Calu3 (cell line): Measurements from ENCODE around the gene CAMSAP1. TPM values are rescaled to one million over a fixed set of nuclear protein-coding genes. Genes with fewer than 3 reads are reported as not detected.

Experiments used
- BruUV-seq: library from RNA; stranded (reverse); fragments of 400-500 nt; replicated peaks from 2 replicates; lab custom pipeline; 2021; lab: Mats Ljungman, UMichigan
- CTCF ChIA-PET: fragments of 300-600 bp; sonication (Branson Sonifier 250); formaldehyde crosslinking; loops from one replicate; lab custom pipeline; 2022; ENCODE audit warnings: antibody characterized with exemption; lab: Charles Lee
- DNase-seq: peaks from one replicate; pipeline ENCODE4 v3.0.0; 2022
- H3K27ac Mint-ChIP-seq: one replicate; pipeline ENCODE4 v1.8.0; 2022; ENCODE audit warnings: mixed read lengths; ENCODE audit not compliant: unreplicated experiment
- H3K27me3 Mint-ChIP-seq: one replicate; pipeline ENCODE4 v1.8.0; 2022; ENCODE audit warnings: mixed read lengths; ENCODE audit not compliant: unreplicated experiment
- H3K36me3 Mint-ChIP-seq: one replicate; pipeline ENCODE4 v1.8.0; 2022; ENCODE audit warnings: mild to moderate bottlenecking, moderate library complexity, mixed read lengths; ENCODE audit not compliant: insufficient read depth, unreplicated experiment
- H3K4me1 Mint-ChIP-seq: one replicate; pipeline ENCODE4 v1.8.0; 2022; ENCODE audit warnings: mild to moderate bottlenecking, low read depth, mixed read lengths; ENCODE audit not compliant: unreplicated experiment
- H3K4me3 Mint-ChIP-seq: one replicate; pipeline ENCODE4 v1.8.0; 2022; ENCODE audit warnings: mild to moderate bottlenecking, low read depth, moderate library complexity, mixed read lengths; ENCODE audit not compliant: unreplicated experiment
- H3K9me3 Mint-ChIP-seq: one replicate; pipeline ENCODE4 v1.8.0; 2022; ENCODE audit warnings: low read depth, mixed read lengths; ENCODE audit not compliant: unreplicated experiment
- CTCF ChIP-seq: fragments of 200-600 bp; IDR thresholded peaks from one replicate; pipeline ENCODE4 v1.8.0; 2022; ENCODE audit warnings: antibody characterized with exemption; ENCODE audit not compliant: unreplicated experiment
- intact Hi-C: fragments of 100-400 bp; cut with micrococcal nuclease; formaldehyde crosslinking; loops from one replicate; pipeline ENCODE4 v1.10.0; 2022; ENCODE audit not compliant: unreplicated experiment
- total RNA-seq: library from RNA; stranded (reverse); gene quantifications from 2 replicates; pipeline ENCODE4 v1.2.3, GENCODE V29; 2022

The CAMSAP1 gene
- total RNA-seq, 1 experiment from 2014 or later, result 28.1 TPM

DNA sequence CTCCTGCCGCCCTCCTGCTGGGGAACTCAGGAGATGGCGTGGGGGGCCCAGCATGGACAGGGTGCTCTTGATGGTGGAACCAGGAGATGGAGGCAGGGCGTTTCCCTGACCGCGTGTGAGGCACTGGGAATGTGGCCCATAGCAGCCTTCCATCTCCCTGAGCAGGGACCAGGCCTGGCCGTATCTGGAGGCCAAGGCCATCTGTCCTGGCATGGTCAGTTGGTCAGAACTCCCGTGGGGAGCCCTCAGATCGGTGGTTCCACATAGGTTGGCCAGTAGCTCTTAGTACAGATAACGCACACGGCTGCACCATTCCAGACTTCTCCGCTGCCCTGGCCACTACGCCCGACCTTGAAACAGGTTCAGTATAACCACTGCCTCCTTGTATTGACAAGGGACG is 127.8 kb downstream of the CAMSAP1 start:
- intact Hi-C loops, result no loop called here
- Mint-ChIP-seq H3K4me3 (no peak overlapping the region), H3K27me3 (peaks cover 38% of the 10 kb centered on the region), H3K9me3 (no peaks in the 10 kb centered on the region), H3K27ac (no peak overlapping the region), H3K4me1 (no peaks in the 10 kb centered on the region), H3K36me3 (no peaks in the 10 kb centered on the region)
- CTCF ChIA-PET, result no interaction called here
- no peak for DNase-seq
- no peak for TF ChIP-seq CTCF
- BruUV-seq, result no TSS peak

DNA sequence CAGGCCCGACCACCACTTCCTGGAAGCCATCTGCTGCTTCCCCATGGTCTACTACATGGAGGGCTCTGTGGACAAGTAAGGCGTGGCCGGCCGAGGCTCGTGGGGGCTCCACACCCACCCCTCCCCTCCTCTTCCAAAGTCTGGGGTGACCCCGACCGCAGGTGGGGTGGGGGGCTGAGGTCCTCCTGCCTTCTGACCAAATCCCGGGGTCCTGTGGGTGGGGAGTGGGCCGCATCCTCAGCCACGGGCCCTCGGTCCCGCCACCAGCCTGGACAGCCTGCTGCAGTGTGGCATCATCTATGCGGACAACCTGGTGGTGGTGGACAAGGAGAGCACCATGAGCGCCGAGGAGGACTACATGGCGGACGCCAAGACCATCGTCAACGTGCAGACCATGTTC is 128.9 kb downstream of the CAMSAP1 start:
- no peak for DNase-seq
- no peaks in the 10 kb centered on the region for H3K36me3 Mint-ChIP-seq
- no peaks in the 10 kb centered on the region for H3K9me3 Mint-ChIP-seq
- no peak overlapping the region for H3K27ac Mint-ChIP-seq
- H3K4me3 Mint-ChIP-seq, result no peak overlapping the region
- H3K27me3 Mint-ChIP-seq, result peaks cover 36% of the 10 kb centered on the region
- no peaks in the 10 kb centered on the region for H3K4me1 Mint-ChIP-seq
- intact Hi-C loops, result no loop called here
- TF ChIP-seq CTCF, result no peak
- no TSS peak for BruUV-seq
- CTCF ChIA-PET, result no interaction called here

DNA sequence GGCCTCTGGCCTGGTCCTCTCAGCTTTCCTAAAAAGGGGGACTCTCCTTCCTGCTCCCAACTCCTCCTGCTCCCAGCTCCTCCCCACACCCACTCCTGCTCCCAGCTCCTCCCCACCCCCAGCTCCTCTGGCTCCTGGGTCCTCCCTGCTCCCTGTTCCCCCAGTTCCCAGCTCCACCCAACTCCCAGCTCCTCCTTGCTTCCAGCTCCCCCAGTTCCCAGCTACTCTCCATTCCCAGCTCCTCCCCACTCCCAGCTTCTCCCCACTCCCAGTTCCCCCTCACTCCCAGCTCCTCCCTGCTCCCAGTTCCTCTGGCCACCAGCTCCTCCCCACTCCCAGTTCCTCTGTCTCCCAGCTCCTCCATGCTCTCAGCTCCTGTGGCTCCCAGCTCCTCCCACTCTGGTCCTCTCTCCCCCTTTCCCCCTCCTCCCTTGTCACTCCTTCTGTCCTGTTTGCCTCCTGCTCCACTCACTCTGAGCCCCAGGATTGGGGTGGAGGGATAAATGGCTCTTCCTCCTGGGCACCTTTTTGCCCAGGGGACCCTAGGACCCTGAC is 129.6 kb downstream of the CAMSAP1 start:
- CTCF ChIA-PET, result no interaction called here
- no peak overlapping the region for H3K4me3 Mint-ChIP-seq
- H3K9me3 Mint-ChIP-seq, result no peaks in the 10 kb centered on the region
- BruUV-seq, result no TSS peak
- peaks cover 29% of the 10 kb centered on the region for H3K27me3 Mint-ChIP-seq
- no peak for TF ChIP-seq CTCF
- H3K36me3 Mint-ChIP-seq, result no peaks in the 10 kb centered on the region
- H3K4me1 Mint-ChIP-seq, result no peaks in the 10 kb centered on the region
- intact Hi-C loops, result no loop called here
- no peak overlapping the region for H3K27ac Mint-ChIP-seq
- DNase-seq, result no peak

DNA sequence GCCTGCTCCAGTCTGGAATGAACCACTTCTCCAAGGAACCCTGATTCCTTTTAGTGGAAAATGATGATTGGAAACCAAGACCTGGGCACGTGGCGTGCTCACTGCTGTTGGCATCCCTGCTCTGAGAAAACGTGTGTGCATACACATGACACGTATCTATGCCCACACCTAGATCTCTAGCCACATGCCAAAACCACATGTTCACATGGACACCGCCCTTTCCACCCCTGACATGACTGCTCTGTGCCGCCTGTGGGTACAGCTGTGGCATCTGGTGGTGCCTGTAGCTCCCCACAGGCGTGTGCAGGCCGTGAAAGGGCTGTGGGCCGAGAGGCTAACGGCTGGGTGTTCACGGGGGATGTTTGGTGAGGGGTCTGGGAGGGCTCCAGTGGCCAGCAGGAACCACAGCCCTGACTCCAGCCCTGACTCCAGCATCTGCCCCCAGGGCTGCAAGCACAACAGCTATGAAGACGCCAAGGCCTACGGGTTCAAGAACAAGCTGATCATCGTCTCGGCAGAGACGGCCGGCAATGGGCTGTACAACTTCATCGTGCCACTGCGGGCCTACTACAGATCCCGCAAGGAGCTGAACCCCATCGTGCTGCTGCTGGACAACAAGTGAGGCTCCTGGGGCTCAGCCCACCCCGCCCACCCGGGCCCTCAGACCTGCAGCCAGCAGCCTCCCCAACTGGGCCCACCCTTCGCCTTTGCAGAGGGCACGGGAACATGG is 130.3 kb downstream of the CAMSAP1 start:
- Mint-ChIP-seq H3K4me1 (no peaks in the 10 kb centered on the region), H3K27me3 (peaks cover 23% of the 10 kb centered on the region), H3K4me3 (no peak overlapping the region), H3K36me3 (no peaks in the 10 kb centered on the region), H3K9me3 (no peaks in the 10 kb centered on the region), H3K27ac (no peak overlapping the region)
- intact Hi-C loops, result no loop called here
- no peak for TF ChIP-seq CTCF
- BruUV-seq, result no TSS peak
- no peak for DNase-seq
- CTCF ChIA-PET, result no interaction called here
